GM13976 (cell line): ENCODE data around the gene CRMP1.
"Not testable (repeated sequence)": the region's sequence is repeated elsewhere in the genome, so short reads cannot be mapped to it uniquely, and the experiment has no call there.

Source experiments
- DNase-seq: peaks from one replicate; pipeline ENCODE4 v3.0.0; 2012; ENCODE audit warnings: low spot score
- CTCF ChIP-seq: IDR thresholded peaks from 2 replicates; pipeline ENCODE4 v1.5.1; 2012; ENCODE audit warnings: borderline replicate concordance, mild to moderate bottlenecking; ENCODE audit not compliant: insufficient read depth; ENCODE audit errors: extremely low read depth, missing control alignments, control extremely low read depth
- in situ Hi-C: fragments of 300-500 bp; cut with MboI; formaldehyde crosslinking; loops from one replicate; pipeline ENCODE4 v1.12.0; 2022; ENCODE audit warnings: low sequenced_read_pairs, mixed read lengths, inconsistent platforms; ENCODE audit not compliant: unreplicated experiment

Gene CRMP1

DNA sequence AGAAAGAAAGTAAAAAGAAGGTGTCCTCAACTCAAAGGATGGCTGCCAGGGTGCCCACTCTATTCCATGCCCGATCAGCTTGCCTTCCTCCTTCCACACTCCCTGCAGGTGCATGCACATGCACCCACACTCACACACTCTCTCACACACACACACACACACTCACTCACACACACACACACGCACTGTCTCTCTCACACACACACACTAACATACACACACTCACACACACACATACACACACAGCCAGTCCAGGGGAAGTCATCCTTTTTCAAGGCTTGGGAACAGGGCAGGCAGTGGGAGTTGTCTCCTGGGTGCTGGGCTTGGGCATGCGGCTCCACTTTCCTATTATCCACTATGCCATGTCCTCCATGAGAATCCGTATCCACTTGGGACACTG is 50.4 kb downstream of the CRMP1 start:
- DNase-seq, result no peak
- in situ Hi-C loops, result no loop called here
- TF ChIP-seq CTCF, result no peak

- in situ Hi-C loops, result no loop called here
- DNase-seq, result no peak
- no peak for TF ChIP-seq CTCF
Observed at GRCh38 chr4:5839751-5840674, 52.9 kb downstream of the CRMP1 start.

GRCh38 chr4:5839332-5839731 is 53.6 kb downstream of the CRMP1 start:
- TF ChIP-seq CTCF, result no peak
- in situ Hi-C loops, result no loop called here
- no peak for DNase-seq

DNA sequence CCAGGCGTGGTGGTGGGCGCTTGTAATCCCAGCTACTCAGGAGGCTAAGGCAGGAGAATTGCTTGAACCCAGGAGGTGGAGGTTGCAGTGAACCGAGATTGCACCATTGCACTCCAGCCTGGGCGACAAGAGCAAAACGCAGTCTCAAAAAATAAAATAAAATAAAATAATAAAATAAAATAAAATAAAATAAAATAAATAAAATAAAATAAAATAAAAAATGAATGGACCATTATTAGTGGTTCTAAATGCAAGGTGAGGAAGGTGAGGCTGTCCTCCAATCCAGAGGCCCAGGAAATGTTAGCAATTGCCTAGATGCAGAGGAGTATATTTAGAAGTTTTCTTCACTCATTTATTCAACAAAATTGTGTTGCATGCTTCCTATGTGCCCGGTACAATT is 55.4 kb downstream of the CRMP1 start:
- in situ Hi-C loops, result not testable (repeated sequence)

GRCh38 chr4:5836943-5837342 is 55.9 kb downstream of the CRMP1 start:
- no peak for TF ChIP-seq CTCF
- no peak for DNase-seq
- in situ Hi-C loops, result no loop called here

More for the DNA sequence above, 55.4 kb downstream of the CRMP1 start:
- DNase-seq, result not testable (repeated sequence)

GRCh38 chr4:5828005-5828391 is 64.9 kb downstream of the CRMP1 start:
- DNase-seq, result no peak
- in situ Hi-C loops, result no loop called here
- TF ChIP-seq CTCF, result no peak
